ENCODE results near the gene RSRC1. TPM values are rescaled to one million over a fixed set of nuclear protein-coding genes. Genes with fewer than 3 reads are reported as not detected.
"Not testable (repeated sequence)": the region's sequence is repeated elsewhere in the genome, so short reads cannot be mapped to it uniquely, and the experiment has no call there.

Gene RSRC1
- polyA plus RNA-seq, 1 experiment: 2.7 TPM

DNA sequence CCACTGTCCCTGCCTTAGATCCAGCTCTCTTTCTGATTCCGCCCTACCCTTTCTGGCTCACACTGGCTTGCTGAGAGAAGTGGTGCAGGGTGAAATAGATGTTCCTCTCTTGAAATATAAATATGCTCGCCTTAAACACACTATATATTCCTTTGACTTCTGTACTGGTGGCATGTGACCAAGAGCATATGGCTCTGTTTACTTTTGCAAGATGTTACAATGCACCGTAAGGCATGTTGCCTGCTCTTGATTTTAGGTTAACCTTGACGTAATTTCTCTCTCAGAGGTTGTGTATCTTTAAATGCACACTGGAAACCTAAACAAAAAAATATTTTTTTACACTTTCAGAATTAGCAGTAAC lies 749 bp downstream of the RSRC1 start:
- Histone ChIP-seq H3K36me3 (ENCODE audit: control insufficient read depth, insufficient read depth, low read length) (no peaks in the 10 kb centered on the region), H3K27me3 (ENCODE audit: control insufficient read depth, insufficient read depth, low read length) (no peaks in the 10 kb centered on the region), H3K4me3 (ENCODE audit: low read depth, low read length) (peak overlapping the region; percentile 83)
- no peak for TF ChIP-seq CTCF (IDR thresholded peaks at IDR 0.05; ENCODE audit: insufficient read depth, low read depth, low read length)
- no peak for DNase-seq (ENCODE audit: low read depth)
- ChIA-PET POLR2A (no interaction called here), CTCF (interaction anchor here (0.5 to 1.8 kb wide), 4 partner anchors 11 to 828 kb away, joined by 3 to 9 read pairs (median 4); no protein-coding TSS in a partner anchor)

- ChIA-PET POLR2A (no interaction called here), CTCF (no interaction called here)
- no peak for TF ChIP-seq CTCF (IDR thresholded peaks at IDR 0.05; ENCODE audit: insufficient read depth, low read depth, low read length)
- no peaks in the 10 kb centered on the region for H3K36me3 ChIP-seq (ENCODE audit: control insufficient read depth, insufficient read depth, low read length)
- H3K4me3 ChIP-seq (ENCODE audit: low read depth, low read length): no peak overlapping the region
- H3K27me3 ChIP-seq (ENCODE audit: control insufficient read depth, insufficient read depth, low read length): no peaks in the 10 kb centered on the region
- DNase-seq (ENCODE audit: low read depth): no peak
Observed at GRCh38 chr3:158111861-158112260, 2.0 kb downstream of the RSRC1 start.

- H3K36me3 ChIP-seq (ENCODE audit: control insufficient read depth, insufficient read depth, low read length); DNase-seq (ENCODE audit: low read depth); POLR2A ChIA-PET; H3K4me3 ChIP-seq (ENCODE audit: low read depth, low read length); H3K27me3 ChIP-seq (ENCODE audit: control insufficient read depth, insufficient read depth, low read length); CTCF ChIA-PET: not testable (repeated sequence)
Observed at GRCh38 chr3:158113595-158113994, 3.7 kb downstream of the RSRC1 start.

DNA sequence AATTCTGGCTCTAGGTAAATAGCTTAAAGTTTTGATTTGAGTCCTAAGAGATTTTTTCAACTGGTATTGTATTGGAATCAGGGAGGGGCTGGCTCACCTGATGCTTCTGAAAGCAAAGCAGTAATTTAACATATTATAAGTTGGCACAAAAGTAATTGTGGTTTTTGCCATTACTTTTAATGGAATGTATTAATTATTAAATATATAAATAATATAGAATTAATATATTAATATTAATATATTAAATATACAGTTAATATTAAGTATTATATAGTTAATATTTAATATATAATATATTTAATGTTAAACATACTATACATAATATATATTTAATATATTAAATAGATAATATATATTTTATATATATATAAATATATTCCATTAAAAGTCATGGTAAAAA lies 10.4 kb downstream of the RSRC1 start:
- CTCF ChIA-PET: no interaction called here

GRCh38 chr3:158121295-158121694 lies 11.4 kb downstream of the RSRC1 start:
- POLR2A ChIA-PET: interaction anchor here (0.6 kb wide), 1 partner anchor 188 kb away, joined by 3 read pairs; no protein-coding TSS in a partner anchor
- CTCF ChIA-PET: interaction anchor here (1.2 kb wide), 1 partner anchor 47 kb away, joined by 4 read pairs; no protein-coding TSS in a partner anchor

More for the DNA sequence above, 10.4 kb downstream of the RSRC1 start:
- TF ChIP-seq CTCF (IDR thresholded peaks at IDR 0.05; ENCODE audit: insufficient read depth, low read depth, low read length): no peak
- H3K36me3 ChIP-seq (ENCODE audit: control insufficient read depth, insufficient read depth, low read length): peaks cover 1% of the 10 kb centered on the region; the same call in 1 of the 2 replicates
- H3K27me3 ChIP-seq (ENCODE audit: control insufficient read depth, insufficient read depth, low read length): no peaks in the 10 kb centered on the region
- POLR2A ChIA-PET: no interaction called here
- no peak overlapping the region for H3K4me3 ChIP-seq (ENCODE audit: low read depth, low read length)
- DNase-seq (ENCODE audit: low read depth): no peak

GRCh38 chr3:158122721-158123120 lies 12.8 kb downstream of the RSRC1 start:
- POLR2A ChIA-PET: not testable (repeated sequence)
- CTCF ChIA-PET: interaction anchor here (0.6 kb wide), 2 partner anchors 34 to 215 kb away, joined by 3 to 5 read pairs; no protein-coding TSS in a partner anchor

More at GRCh38 chr3:158121295-158121694, 11.4 kb downstream of the RSRC1 start:
- Histone ChIP-seq H3K36me3 (ENCODE audit: control insufficient read depth, insufficient read depth, low read length) (peaks cover 1% of the 10 kb centered on the region; the same call in 1 of the 2 replicates), H3K27me3 (ENCODE audit: control insufficient read depth, insufficient read depth, low read length) (no peaks in the 10 kb centered on the region), H3K4me3 (ENCODE audit: low read depth, low read length) (no peak overlapping the region)
- TF ChIP-seq CTCF (IDR thresholded peaks at IDR 0.05; ENCODE audit: insufficient read depth, low read depth, low read length): no peak
- DNase-seq (ENCODE audit: low read depth): no peak

More at GRCh38 chr3:158122721-158123120, 12.8 kb downstream of the RSRC1 start:
- H3K27me3 ChIP-seq (ENCODE audit: control insufficient read depth, insufficient read depth, low read length); H3K36me3 ChIP-seq (ENCODE audit: control insufficient read depth, insufficient read depth, low read length); H3K4me3 ChIP-seq (ENCODE audit: low read depth, low read length); DNase-seq (ENCODE audit: low read depth): not testable (repeated sequence)
